Subcutaneous abdominal adipose tissue (tissue), 5 donors: ENCODE data around the gene WNT3A.

Experiments
- H3K27ac ChIP-seq: one replicate; pipeline ENCODE4 v1.7.0; 2013; ENCODE audit warnings: low read depth, mild to moderate bottlenecking, inconsistent platforms, low read length, moderate library complexity
- H3K27me3 ChIP-seq, 5 donors: one replicate each; pipeline ENCODE4 v1.7.0; 2013; ENCODE audit warnings: low read length in 5 of 5, inconsistent platforms in 1 of 5; ENCODE audit not compliant: control insufficient read depth in 5 of 5, insufficient read depth in 4 of 5
- H3K36me3 ChIP-seq, 5 donors: one replicate each; pipeline ENCODE4 v1.7.0; 2013; ENCODE audit warnings: low read length in 5 of 5; ENCODE audit not compliant: control insufficient read depth in 5 of 5, insufficient read depth in 5 of 5
- H3K4me1 ChIP-seq, 5 donors: one replicate each; pipeline ENCODE4 v1.7.0; 2013; ENCODE audit warnings: low read length in 5 of 5, mild to moderate bottlenecking in 3 of 5, moderate library complexity in 1 of 5; ENCODE audit not compliant: control insufficient read depth in 5 of 5, insufficient read depth in 5 of 5
- H3K4me3 ChIP-seq, 5 donors: one replicate each; pipeline ENCODE4 v1.7.0; 2013; ENCODE audit warnings: low read length in 5 of 5, low read depth in 1 of 5
- H3K9ac ChIP-seq, 5 donors: one replicate each; pipeline ENCODE4 v1.7.0; 2013; ENCODE audit warnings: low read length in 5 of 5, mild to moderate bottlenecking in 4 of 5, moderate library complexity in 3 of 5
- H3K9me3 ChIP-seq, 5 donors: one replicate each; pipeline ENCODE4 v1.7.0; 2013; ENCODE audit warnings: low read length in 5 of 5; ENCODE audit not compliant: control insufficient read depth in 5 of 5
- donor health status: healthy.
- donor health status: healthy.
- donor health status: healthy.
- donor health status: healthy.
- donor health status: healthy.

WNT3A gene

GRCh38 chr1:228000416-228000815, 6.4 kb upstream of the WNT3A start:
- Histone ChIP-seq H3K9me3 (peaks cover 7 to 28% (median 12%) of the 10 kb centered on the region in 5 donors), H3K36me3 (no peaks in the 10 kb centered on the region), H3K27ac (no peak overlapping the region), H3K27me3 (peaks cover 27 to 34% (median 29%) of the 10 kb centered on the region in 5 donors), H3K4me3 (no peak overlapping the region), H3K9ac (no peak overlapping the region), H3K4me1 (no peaks in the 10 kb centered on the region)

- H3K27ac ChIP-seq: no peak overlapping the region
- no peaks in the 10 kb centered on the region for H3K4me1 ChIP-seq
- peaks cover 7 to 23% (median 8%) of the 10 kb centered on the region in 5 donors for H3K9me3 ChIP-seq
- H3K36me3 ChIP-seq: no peaks in the 10 kb centered on the region
- no peak overlapping the region for H3K9ac ChIP-seq
- peaks cover 33 to 39% (median 34%) of the 10 kb centered on the region in 5 donors for H3K27me3 ChIP-seq
- no peak overlapping the region for H3K4me3 ChIP-seq
These were observed 5.8 kb upstream of the WNT3A start for GRCh38 chr1:228000836-228001563.

- H3K36me3 ChIP-seq: no peaks in the 10 kb centered on the region
- H3K27me3 ChIP-seq: peaks cover 38 to 44% (median 39%) of the 10 kb centered on the region in 5 donors
- H3K27ac ChIP-seq: no peak overlapping the region
- H3K9me3 ChIP-seq: peaks cover 2 to 14% (median 4%) of the 10 kb centered on the region in 5 donors
- H3K9ac ChIP-seq: no peak overlapping the region
- peaks cover 0 to 3% (median 0%) of the 10 kb centered on the region in 5 donors for H3K4me1 ChIP-seq
- H3K4me3 ChIP-seq: no peak overlapping the region
These were observed 4.9 kb upstream of the WNT3A start for GRCh38 chr1:228001738-228002535.

GRCh38 chr1:228002792-228003191, 4.0 kb upstream of the WNT3A start:
- Histone ChIP-seq H3K27me3 (peaks cover 44 to 49% (median 46%) of the 10 kb centered on the region in 5 donors), H3K9me3 (peaks cover 0 to 7% (median 3%) of the 10 kb centered on the region in 5 donors), H3K36me3 (no peaks in the 10 kb centered on the region)

DNA sequence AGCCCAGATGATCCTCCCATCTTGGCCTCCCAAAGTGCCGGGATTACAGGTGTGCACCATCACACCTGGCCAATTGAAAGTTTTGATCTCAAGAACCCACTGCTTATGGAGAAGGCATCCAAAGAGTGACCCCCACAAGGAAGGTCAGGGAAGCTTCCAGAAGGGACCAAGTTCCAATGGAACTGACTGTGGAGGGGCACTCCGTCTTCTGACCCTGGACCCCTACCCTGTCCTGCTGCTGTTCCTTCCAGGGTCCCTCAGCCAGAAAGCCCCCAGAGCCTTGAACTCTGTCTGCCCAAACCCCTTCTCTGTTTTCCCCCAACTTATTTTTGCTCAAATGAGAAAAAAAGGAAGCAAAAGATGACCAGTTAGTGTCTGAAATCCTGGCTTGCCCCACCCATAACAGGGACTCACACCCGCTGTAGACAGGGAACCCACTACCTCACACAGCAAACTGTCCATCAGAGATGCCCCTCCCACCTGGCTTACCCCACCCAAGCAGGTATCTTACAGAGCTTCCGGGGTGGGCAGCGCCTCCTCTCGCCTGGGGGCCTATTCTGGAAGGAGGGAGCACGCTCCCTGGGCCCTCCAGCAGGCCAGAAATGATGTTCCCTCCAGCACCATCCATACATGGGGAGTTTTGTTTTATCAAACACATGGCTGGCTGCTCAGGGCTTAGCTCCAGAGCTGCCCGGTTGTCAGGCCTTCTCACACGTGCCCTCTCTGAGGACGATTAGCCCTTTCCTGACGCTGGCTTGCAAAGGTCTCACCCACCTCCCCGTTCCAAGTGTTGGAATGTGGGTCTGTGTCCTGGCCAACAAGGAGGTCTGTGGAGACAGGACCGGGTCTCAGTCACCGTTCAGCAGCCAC, 3.1 kb upstream of the WNT3A start:
- Histone ChIP-seq H3K4me3 (no peak overlapping the region), H3K4me1 (peaks cover 0 to 5% (median 0%) of the 10 kb centered on the region in 5 donors), H3K9ac (no peak overlapping the region), H3K9me3 (no peaks in the 10 kb centered on the region), H3K36me3 (no peaks in the 10 kb centered on the region), H3K27me3 (peaks cover 52 to 57% (median 54%) of the 10 kb centered on the region in 5 donors), H3K27ac (no peak overlapping the region)

More at GRCh38 chr1:228002792-228003191, 4.0 kb upstream of the WNT3A start:
- Histone ChIP-seq H3K4me3 (no peak overlapping the region), H3K4me1 (peaks cover 0 to 5% (median 0%) of the 10 kb centered on the region in 5 donors), H3K9ac (no peak overlapping the region), H3K27ac (no peak overlapping the region)

DNA sequence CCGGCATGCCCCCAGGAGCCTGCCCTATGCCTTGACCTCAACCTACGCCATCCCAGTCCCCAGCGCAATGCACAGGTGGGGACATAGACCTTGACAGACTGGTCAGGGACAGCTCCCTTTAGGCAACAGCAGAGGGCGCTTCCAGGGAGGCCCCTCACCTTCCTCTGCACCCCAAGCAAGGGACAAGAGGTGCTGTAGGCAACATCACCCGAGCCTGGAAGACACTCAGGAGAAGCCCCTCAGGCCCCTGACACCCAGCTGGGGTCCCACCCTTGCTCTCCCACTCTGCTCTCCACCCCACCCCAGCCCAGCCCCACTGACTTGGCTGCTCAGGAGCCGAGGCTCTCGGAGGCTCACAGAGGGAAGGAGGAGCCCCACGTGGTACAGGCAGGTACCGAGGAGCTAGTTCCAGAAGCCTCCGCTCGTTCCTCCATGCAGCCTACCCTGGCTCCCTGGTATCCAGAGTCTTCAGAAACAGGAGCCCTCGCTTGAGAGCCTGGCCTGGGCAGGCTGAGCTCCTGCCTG, 2.4 kb upstream of the WNT3A start:
- Histone ChIP-seq H3K4me3 (no peak overlapping the region), H3K9ac (no peak overlapping the region), H3K27me3 (peaks cover 59 to 63% (median 61%) of the 10 kb centered on the region in 5 donors), H3K27ac (no peak overlapping the region), H3K4me1 (peaks cover 0 to 5% (median 0%) of the 10 kb centered on the region in 5 donors), H3K36me3 (no peaks in the 10 kb centered on the region), H3K9me3 (no peaks in the 10 kb centered on the region)

GRCh38 chr1:228004856-228005462, 1.8 kb upstream of the WNT3A start:
- peaks cover 0 to 5% (median 0%) of the 10 kb centered on the region in 5 donors for H3K4me1 ChIP-seq
- H3K27ac ChIP-seq: no peak overlapping the region
- H3K9ac ChIP-seq: no peak overlapping the region
- H3K36me3 ChIP-seq: no peaks in the 10 kb centered on the region
- H3K9me3 ChIP-seq: no peaks in the 10 kb centered on the region
- H3K4me3 ChIP-seq: no peak overlapping the region
- peaks cover 63 to 67% (median 65%) of the 10 kb centered on the region in 5 donors for H3K27me3 ChIP-seq

DNA sequence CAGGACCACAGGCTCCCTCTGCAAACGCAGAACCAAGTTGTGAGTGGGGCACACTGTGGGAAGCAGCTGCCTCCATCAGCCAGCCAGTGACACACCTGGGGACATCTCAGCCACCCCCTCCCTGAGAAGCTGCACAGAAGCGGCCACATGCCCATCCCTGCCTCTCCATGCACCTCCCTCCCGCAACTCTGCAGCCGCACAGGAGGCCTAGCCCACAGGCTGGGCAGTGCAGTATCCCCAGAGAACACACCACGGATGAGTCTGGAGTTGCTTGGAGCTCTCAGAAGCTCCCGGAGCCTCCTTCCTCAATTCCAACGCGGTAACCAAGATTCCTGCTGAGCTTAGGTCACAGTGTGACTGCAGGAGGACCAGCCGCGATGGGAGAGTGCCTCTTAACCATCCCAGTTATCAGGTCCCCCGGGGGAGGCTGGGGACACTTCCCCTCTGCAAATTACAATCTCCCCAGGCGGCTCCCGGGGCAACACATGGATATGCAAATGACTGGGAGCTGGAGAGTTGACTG, 1.2 kb upstream of the WNT3A start:
- Histone ChIP-seq H3K9me3 (no peaks in the 10 kb centered on the region), H3K4me1 (peaks cover 0 to 5% (median 0%) of the 10 kb centered on the region in 5 donors), H3K9ac (no peak overlapping the region), H3K36me3 (no peaks in the 10 kb centered on the region), H3K27ac (no peak overlapping the region), H3K4me3 (no peak overlapping the region), H3K27me3 (peaks cover 63 to 73% (median 69%) of the 10 kb centered on the region in 5 donors)
